ENCODE results near the gene MACROD2.

Gene MACROD2

GRCh38 chr20:14126856-14127255, 131.5 kb downstream of the MACROD2 start:
- TF ChIP-seq TAF1 (IDR thresholded peaks at IDR 0.05; ENCODE audit: borderline replicate concordance, insufficient read depth, low read length): no peak
- TF ChIP-seq SIN3A (IDR thresholded peaks at IDR 0.05; ENCODE audit: borderline replicate concordance, insufficient read depth, low read length): no peak
- TF ChIP-seq FOXP2 (optimal IDR thresholded peaks at IDR 0.05; ENCODE audit: borderline replicate concordance, extremely low read depth, extremely low read length, insufficient read depth): no peak
- TF ChIP-seq POLR2AphosphoS5 (IDR thresholded peaks at IDR 0.05; ENCODE audit: low read depth, low read length): no peak
- TF ChIP-seq REST (IDR thresholded peaks at IDR 0.05; ENCODE audit: insufficient read depth in 1 of 2, low read depth in 2 of 2, low read length in 2 of 2): no peak

- no peak for TF ChIP-seq FOXP2 (optimal IDR thresholded peaks at IDR 0.05; ENCODE audit: borderline replicate concordance, extremely low read depth, extremely low read length, insufficient read depth)
- TF ChIP-seq SIN3A (IDR thresholded peaks at IDR 0.05; ENCODE audit: borderline replicate concordance, insufficient read depth, low read length): no peak
- TF ChIP-seq TAF1 (IDR thresholded peaks at IDR 0.05; ENCODE audit: borderline replicate concordance, insufficient read depth, low read length): no peak
- no peak for TF ChIP-seq POLR2AphosphoS5 (IDR thresholded peaks at IDR 0.05; ENCODE audit: low read depth, low read length)
- TF ChIP-seq REST (IDR thresholded peaks at IDR 0.05; ENCODE audit: insufficient read depth in 1 of 2, low read depth in 2 of 2, low read length in 2 of 2): no peak
Observed at GRCh38 chr20:14127514-14128223, 132.4 kb downstream of the MACROD2 start.

- TF ChIP-seq POLR2AphosphoS5 (IDR thresholded peaks at IDR 0.05; ENCODE audit: low read depth, low read length): no peak
- TF ChIP-seq SIN3A (IDR thresholded peaks at IDR 0.05; ENCODE audit: borderline replicate concordance, insufficient read depth, low read length): no peak
- no peak for TF ChIP-seq TAF1 (IDR thresholded peaks at IDR 0.05; ENCODE audit: borderline replicate concordance, insufficient read depth, low read length)
- no peak for TF ChIP-seq REST (IDR thresholded peaks at IDR 0.05; ENCODE audit: insufficient read depth in 1 of 2, low read depth in 2 of 2, low read length in 2 of 2)
Observed at GRCh38 chr20:14134004-14134403, 138.7 kb downstream of the MACROD2 start.

GRCh38 chr20:14142171-14142570, 146.9 kb downstream of the MACROD2 start:
- TF ChIP-seq REST (IDR thresholded peaks at IDR 0.05; ENCODE audit: insufficient read depth in 1 of 2, low read depth in 2 of 2, low read length in 2 of 2) (no peak), TAF1 (IDR thresholded peaks at IDR 0.05; ENCODE audit: borderline replicate concordance, insufficient read depth, low read length) (no peak), FOXP2 (optimal IDR thresholded peaks at IDR 0.05; ENCODE audit: borderline replicate concordance, extremely low read depth, extremely low read length, insufficient read depth) (no peak), POLR2AphosphoS5 (IDR thresholded peaks at IDR 0.05; ENCODE audit: low read depth, low read length) (no peak), SIN3A (IDR thresholded peaks at IDR 0.05; ENCODE audit: borderline replicate concordance, insufficient read depth, low read length) (no peak)
